KMS-11 (cell line): ENCODE results near the gene ZNF57.

Source experiments
- H2AFZ ChIP-seq: fragments of 200-600 bp; sonication (generic); 2 replicates; pipeline ENCODE4 v1.6.1; 2016; ENCODE audit warnings: antibody characterized with exemption, mixed run types, low read depth
- H3K27ac ChIP-seq: fragments of 200-600 bp; sonication (generic); 2 replicates; pipeline ENCODE4 v1.6.1; 2016; ENCODE audit warnings: mild to moderate bottlenecking, mixed run types
- H3K27me3 ChIP-seq: fragments of 200-600 bp; sonication (generic); 2 replicates; pipeline ENCODE4 v1.6.1; 2017; ENCODE audit warnings: mild to moderate bottlenecking, low read depth, mixed run types, moderate library complexity; ENCODE audit not compliant: insufficient read depth
- H3K36me3 ChIP-seq: fragments of 200-600 bp; sonication (generic); 2 replicates; pipeline ENCODE4 v1.6.1; 2017; ENCODE audit warnings: mild to moderate bottlenecking, mixed run types; ENCODE audit not compliant: insufficient read depth
- H3K4me1 ChIP-seq: fragments of 200-600 bp; sonication (generic); 2 replicates; pipeline ENCODE4 v1.6.1; 2016; ENCODE audit warnings: mild to moderate bottlenecking, low read depth, mixed run types; ENCODE audit not compliant: poor library complexity, severe bottlenecking
- H3K4me2 ChIP-seq: fragments of 200-600 bp; sonication (generic); 2 replicates; pipeline ENCODE4 v1.7.0; 2016; ENCODE audit warnings: mild to moderate bottlenecking, mixed run types
- H3K4me3 ChIP-seq: fragments of 200-600 bp; sonication (generic); IDR thresholded peaks from 2 replicates; pipeline ENCODE4 v1.6.1; 2017; ENCODE audit warnings: low read depth, low read length, mixed read lengths; ENCODE audit not compliant: insufficient read depth
- H3K79me2 ChIP-seq: fragments of 200-600 bp; sonication (generic); 2 replicates; pipeline ENCODE4 v1.6.1; 2016; ENCODE audit warnings: low read depth, mixed run types; ENCODE audit not compliant: insufficient read depth
- H3K9ac ChIP-seq: fragments of 200-600 bp; sonication (generic); 2 replicates; pipeline ENCODE4 v1.6.1; 2016; ENCODE audit warnings: mild to moderate bottlenecking, mixed run types
- H4K20me1 ChIP-seq: fragments of 200-600 bp; sonication (generic); 2 replicates; pipeline ENCODE4 v1.6.1; 2016; ENCODE audit warnings: mild to moderate bottlenecking, mixed run types; ENCODE audit not compliant: insufficient read depth
- TF ChIP-seq, protein P1 (sequence below): fragments of 200-600 bp; sonication (generic); conservative IDR thresholded peaks from 2 replicates; pipeline ENCODE4 v1.6.1; 2017; ENCODE audit warnings: low read depth, mild to moderate bottlenecking, antibody characterized with exemption, low read length, moderate library complexity, mixed read lengths

Gene ZNF57

GRCh38 chr19:2877398-2878331 lies 23.1 kb upstream of the ZNF57 start:
- Histone ChIP-seq H3K27me3 (peaks cover 29% of the 10 kb centered on the region; the same call in 1 of the 2 replicates), H3K27ac (no peak overlapping the region), H3K4me2 (no peak overlapping the region), H3K4me3 (no peak overlapping the region), H2AFZ (no peak overlapping the region), H3K4me1 (no peaks in the 10 kb centered on the region), H4K20me1 (no peaks in the 10 kb centered on the region), H3K36me3 (no peaks in the 10 kb centered on the region), H3K79me2 (no peaks in the 10 kb centered on the region), H3K9ac (no peak overlapping the region)
- TF ChIP-seq, protein P1, sequence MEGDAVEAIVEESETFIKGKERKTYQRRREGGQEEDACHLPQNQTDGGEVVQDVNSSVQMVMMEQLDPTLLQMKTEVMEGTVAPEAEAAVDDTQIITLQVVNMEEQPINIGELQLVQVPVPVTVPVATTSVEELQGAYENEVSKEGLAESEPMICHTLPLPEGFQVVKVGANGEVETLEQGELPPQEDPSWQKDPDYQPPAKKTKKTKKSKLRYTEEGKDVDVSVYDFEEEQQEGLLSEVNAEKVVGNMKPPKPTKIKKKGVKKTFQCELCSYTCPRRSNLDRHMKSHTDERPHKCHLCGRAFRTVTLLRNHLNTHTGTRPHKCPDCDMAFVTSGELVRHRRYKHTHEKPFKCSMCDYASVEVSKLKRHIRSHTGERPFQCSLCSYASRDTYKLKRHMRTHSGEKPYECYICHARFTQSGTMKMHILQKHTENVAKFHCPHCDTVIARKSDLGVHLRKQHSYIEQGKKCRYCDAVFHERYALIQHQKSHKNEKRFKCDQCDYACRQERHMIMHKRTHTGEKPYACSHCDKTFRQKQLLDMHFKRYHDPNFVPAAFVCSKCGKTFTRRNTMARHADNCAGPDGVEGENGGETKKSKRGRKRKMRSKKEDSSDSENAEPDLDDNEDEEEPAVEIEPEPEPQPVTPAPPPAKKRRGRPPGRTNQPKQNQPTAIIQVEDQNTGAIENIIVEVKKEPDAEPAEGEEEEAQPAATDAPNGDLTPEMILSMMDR: no peak

- no peak overlapping the region for H3K4me3 ChIP-seq
- H3K36me3 ChIP-seq: no peaks in the 10 kb centered on the region
- no peak overlapping the region for H2AFZ ChIP-seq
- H3K4me2 ChIP-seq: no peak overlapping the region
- no peaks in the 10 kb centered on the region for H3K79me2 ChIP-seq
- H3K27me3 ChIP-seq: peaks cover 45% of the 10 kb centered on the region; the same call in 1 of the 2 replicates
- no peaks in the 10 kb centered on the region for H3K4me1 ChIP-seq
- no peak overlapping the region for H3K9ac ChIP-seq
- no peak overlapping the region for H3K27ac ChIP-seq
- H4K20me1 ChIP-seq: no peaks in the 10 kb centered on the region
- TF ChIP-seq, protein P1: no peak
These were observed 16.9 kb upstream of the ZNF57 start for GRCh38 chr19:2883686-2884439.

GRCh38 chr19:2885736-2886135 lies 15.0 kb upstream of the ZNF57 start:
- Histone ChIP-seq H2AFZ (no peak overlapping the region), H3K9ac (no peak overlapping the region), H3K4me3 (no peak overlapping the region), H3K4me1 (no peaks in the 10 kb centered on the region), H3K79me2 (no peaks in the 10 kb centered on the region), H4K20me1 (no peaks in the 10 kb centered on the region), H3K27ac (no peak overlapping the region), H3K36me3 (no peaks in the 10 kb centered on the region), H3K27me3 (peaks cover 44% of the 10 kb centered on the region; the same call in 1 of the 2 replicates), H3K4me2 (no peak overlapping the region)
- TF ChIP-seq, protein P1: no peak

DNA sequence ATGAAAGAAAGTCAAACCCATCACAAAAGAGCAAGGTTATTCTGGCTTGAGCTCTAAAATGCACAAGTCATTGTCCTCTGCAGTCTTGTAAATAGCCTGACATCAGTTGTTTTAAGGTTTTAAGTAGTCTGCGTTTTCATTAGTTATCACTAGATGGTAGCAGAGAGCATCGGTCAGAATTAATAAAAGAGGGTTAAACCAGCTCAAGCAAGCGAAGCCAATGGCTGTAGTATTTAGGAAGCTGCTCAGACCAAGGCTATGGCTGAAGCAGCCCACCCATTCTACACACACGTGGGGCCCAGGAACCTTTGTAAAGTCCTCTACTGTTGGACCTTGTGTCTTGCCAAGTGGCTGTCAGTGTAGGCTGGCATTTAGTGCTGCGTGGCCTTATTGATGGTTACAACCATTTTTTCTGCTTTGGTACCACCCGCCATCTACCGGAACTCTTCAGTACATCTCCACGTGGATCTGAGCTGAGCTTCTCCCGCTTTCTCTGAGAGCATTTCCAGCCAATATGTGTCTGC lies 13.3 kb upstream of the ZNF57 start:
- no peaks in the 10 kb centered on the region for H3K4me1 ChIP-seq
- H3K79me2 ChIP-seq: no peaks in the 10 kb centered on the region
- no peak overlapping the region for H3K9ac ChIP-seq
- H3K4me2 ChIP-seq: no peak overlapping the region
- TF ChIP-seq, protein P1: peak; percentile 70
- H3K27me3 ChIP-seq: peaks cover 47% of the 10 kb centered on the region
- no peaks in the 10 kb centered on the region for H3K36me3 ChIP-seq
- H3K27ac ChIP-seq: no peak overlapping the region
- no peak overlapping the region for H3K4me3 ChIP-seq
- H4K20me1 ChIP-seq: no peaks in the 10 kb centered on the region
- H2AFZ ChIP-seq: no peak overlapping the region
